ENCODE measurements around the gene ACSBG1.
"Not testable (repeated sequence)": the region's sequence is repeated elsewhere in the genome, so short reads cannot be mapped to it uniquely, and the experiment has no call there.

Gene ACSBG1

GRCh38 chr15:78255421-78256043 lies 21.2 kb upstream of the ACSBG1 start:
- DNase-seq (ENCODE audit: low read depth in 1 of 2, low spot score in 1 of 2), result no peak

GRCh38 chr15:78251136-78251535 lies 16.8 kb upstream of the ACSBG1 start:
- DNase-seq (ENCODE audit: low read depth in 1 of 2, low spot score in 1 of 2), result no peak

GRCh38 chr15:78249131-78249530 lies 14.8 kb upstream of the ACSBG1 start:
- no peak for DNase-seq (ENCODE audit: low read depth in 1 of 2, low spot score in 1 of 2)

- no peak for DNase-seq (ENCODE audit: low read depth in 1 of 2, low spot score in 1 of 2)
Observed at GRCh38 chr15:78247911-78248310, 13.5 kb upstream of the ACSBG1 start.

GRCh38 chr15:78245976-78246620 lies 11.7 kb upstream of the ACSBG1 start:
- not testable (repeated sequence) for DNase-seq (ENCODE audit: low read depth in 1 of 2, low spot score in 1 of 2)

GRCh38 chr15:78245392-78245791 lies 11.0 kb upstream of the ACSBG1 start:
- DNase-seq (ENCODE audit: low read depth in 1 of 2, low spot score in 1 of 2), result not testable (repeated sequence)

- DNase-seq (ENCODE audit: low read depth in 1 of 2, low spot score in 1 of 2), result no peak
Observed at GRCh38 chr15:78244893-78245292, 10.5 kb upstream of the ACSBG1 start.

GRCh38 chr15:78244101-78244500 lies 9.7 kb upstream of the ACSBG1 start:
- DNase-seq (ENCODE audit: low read depth in 1 of 2, low spot score in 1 of 2), result no peak

GRCh38 chr15:78243491-78243941 lies 9.2 kb upstream of the ACSBG1 start:
- no peak for DNase-seq (ENCODE audit: low read depth in 1 of 2, low spot score in 1 of 2)

GRCh38 chr15:78243058-78243457 lies 8.7 kb upstream of the ACSBG1 start:
- DNase-seq (ENCODE audit: low read depth in 1 of 2, low spot score in 1 of 2), result no peak

GRCh38 chr15:78242128-78242527 lies 7.8 kb upstream of the ACSBG1 start:
- no peak for DNase-seq (ENCODE audit: low read depth in 1 of 2, low spot score in 1 of 2)

- DNase-seq (ENCODE audit: low read depth in 1 of 2, low spot score in 1 of 2), result peak; percentile 62 to 75
Observed at GRCh38 chr15:78241017-78241416, 6.7 kb upstream of the ACSBG1 start.

- no peak for DNase-seq (ENCODE audit: low read depth in 1 of 2, low spot score in 1 of 2)
Observed at GRCh38 chr15:78239811-78240210, 5.4 kb upstream of the ACSBG1 start.

- DNase-seq (ENCODE audit: low read depth in 1 of 2, low spot score in 1 of 2), result no peak
Observed at GRCh38 chr15:78237146-78237545, 2.8 kb upstream of the ACSBG1 start.

GRCh38 chr15:78236491-78236890 lies 2.1 kb upstream of the ACSBG1 start:
- DNase-seq (ENCODE audit: low read depth in 1 of 2, low spot score in 1 of 2), result no peak

- DNase-seq (ENCODE audit: low read depth in 1 of 2, low spot score in 1 of 2), result no peak
Observed at GRCh38 chr15:78233496-78233895, 869 bp downstream of the ACSBG1 start.

- no peak for DNase-seq (ENCODE audit: low read depth in 1 of 2, low spot score in 1 of 2)
Observed at GRCh38 chr15:78232951-78233350, 1.4 kb downstream of the ACSBG1 start.

- no peak for DNase-seq (ENCODE audit: low read depth in 1 of 2, low spot score in 1 of 2)
Observed at GRCh38 chr15:78229431-78230406, 4.6 kb downstream of the ACSBG1 start.

GRCh38 chr15:78228356-78228996 lies 5.9 kb downstream of the ACSBG1 start:
- no peak for DNase-seq (ENCODE audit: low read depth in 1 of 2, low spot score in 1 of 2)

- DNase-seq (ENCODE audit: low read depth in 1 of 2, low spot score in 1 of 2), result no peak
Observed at GRCh38 chr15:78225783-78226541, 8.4 kb downstream of the ACSBG1 start.

GRCh38 chr15:78224023-78224411 lies 10.3 kb downstream of the ACSBG1 start:
- DNase-seq (ENCODE audit: low read depth in 1 of 2, low spot score in 1 of 2), result no peak
